Measurements from ENCODE around the gene YWHAG. TPM values are rescaled to one million over a fixed set of nuclear protein-coding genes. Genes with fewer than 3 reads are reported as not detected.

The YWHAG gene
- total RNA-seq, 2 donors from 2014 or later: 132 to 153 TPM

GRCh38 chr7:76282344-76283253, 76.2 kb downstream of the YWHAG start:
- no peak for DNase-seq (ENCODE audit: low spot score)
- H3K27me3 ChIP-seq: no peaks in the 10 kb centered on the region
- no peaks in the 10 kb centered on the region for H3K9me3 ChIP-seq

GRCh38 chr7:76281706-76282343, 77.0 kb downstream of the YWHAG start:
- H3K4me3 ChIP-seq: peak overlapping the region; percentile 53 to 62
- no peaks in the 10 kb centered on the region for H3K36me3 ChIP-seq
- H3K27me3 ChIP-seq: no peaks in the 10 kb centered on the region
- no peaks in the 10 kb centered on the region for H3K9me3 ChIP-seq
- H3K27ac ChIP-seq: peak overlapping the region; percentile 53 to 69
- peaks cover 0 to 18% of the 10 kb centered on the region in 2 donors for H3K4me1 ChIP-seq
- no peak for TF ChIP-seq CTCF (IDR thresholded peaks at IDR 0.05)
- no peak for DNase-seq (ENCODE audit: low spot score)

More at GRCh38 chr7:76282344-76283253, 76.2 kb downstream of the YWHAG start:
- Histone ChIP-seq H3K36me3 (no peaks in the 10 kb centered on the region), H3K4me3 (peak overlapping the region; percentile 53 to 62), H3K4me1 (peaks cover 0 to 18% of the 10 kb centered on the region in 2 donors), H3K27ac (peak overlapping the region; percentile 53 to 69)
- TF ChIP-seq CTCF (IDR thresholded peaks at IDR 0.05): no peak

GRCh38 chr7:76281006-76281705, 77.6 kb downstream of the YWHAG start:
- H3K27ac ChIP-seq: no peak overlapping the region
- no peaks in the 10 kb centered on the region for H3K27me3 ChIP-seq
- no peak for DNase-seq (ENCODE audit: low spot score)

GRCh38 chr7:76280408-76280807, 78.4 kb downstream of the YWHAG start:
- H3K4me1 ChIP-seq: peaks cover 0 to 18% of the 10 kb centered on the region in 2 donors
- DNase-seq (ENCODE audit: low spot score): no peak
- H3K9me3 ChIP-seq: no peaks in the 10 kb centered on the region
- H3K27me3 ChIP-seq: no peaks in the 10 kb centered on the region
- no peak overlapping the region for H3K4me3 ChIP-seq
- no peak overlapping the region for H3K27ac ChIP-seq
- TF ChIP-seq CTCF (IDR thresholded peaks at IDR 0.05): no peak
- H3K36me3 ChIP-seq: no peaks in the 10 kb centered on the region

More at GRCh38 chr7:76281006-76281705, 77.6 kb downstream of the YWHAG start:
- Histone ChIP-seq H3K4me3 (peak overlapping the region; percentile 53 to 62), H3K4me1 (peaks cover 0 to 18% of the 10 kb centered on the region in 2 donors), H3K9me3 (no peaks in the 10 kb centered on the region), H3K36me3 (no peaks in the 10 kb centered on the region)
- no peak for TF ChIP-seq CTCF (IDR thresholded peaks at IDR 0.05)

- TF ChIP-seq CTCF (IDR thresholded peaks at IDR 0.05): no peak
- Histone ChIP-seq H3K27ac (no peak overlapping the region), H3K9me3 (no peaks in the 10 kb centered on the region), H3K27me3 (no peaks in the 10 kb centered on the region), H3K4me1 (peaks cover 0 to 18% of the 10 kb centered on the region in 2 donors), H3K36me3 (no peaks in the 10 kb centered on the region), H3K4me3 (no peak overlapping the region)
- DNase-seq (ENCODE audit: low spot score): no peak
Measured at GRCh38 chr7:76278540-76278939, 80.3 kb downstream of the YWHAG start.

Other genes starting within 250 kb of the YWHAG start
- 10 to 100 TPM; 17.5 to 27.1 TPM for gene SRRM3, start 157.1 kb downstream of the YWHAG start, total RNA-seq
- 1,000 to 10,000 TPM; 1,006 to 1,433 TPM for gene HSPB1, start 56.3 kb downstream of the YWHAG start, total RNA-seq
- under 1 TPM; 0.35 to 0.37 TPM for gene SSC4D, start 50.7 kb upstream of the YWHAG start, total RNA-seq
- gene ZP3, start 66.0 kb upstream of the YWHAG start, total RNA-seq: 1 to 10 TPM; 2.4 to 3.4 TPM
- 10 to 100 TPM in 1 of 2 donors, 1 to 10 TPM in 1; 7.9 to 18.9 TPM for gene DTX2, start 102.7 kb upstream of the YWHAG start, total RNA-seq
- 100 to 1,000 TPM in 1 of 2 donors, 10 to 100 TPM in 1; 78.8 to 126 TPM for gene UPK3B, start 151.6 kb upstream of the YWHAG start, total RNA-seq
- not detected for gene SPDYE16, start 184.3 kb upstream of the YWHAG start, total RNA-seq

All from right atrium auricular region (tissue), 2 donors.